Measurements from ENCODE around the gene HSPA12A.

DNA sequence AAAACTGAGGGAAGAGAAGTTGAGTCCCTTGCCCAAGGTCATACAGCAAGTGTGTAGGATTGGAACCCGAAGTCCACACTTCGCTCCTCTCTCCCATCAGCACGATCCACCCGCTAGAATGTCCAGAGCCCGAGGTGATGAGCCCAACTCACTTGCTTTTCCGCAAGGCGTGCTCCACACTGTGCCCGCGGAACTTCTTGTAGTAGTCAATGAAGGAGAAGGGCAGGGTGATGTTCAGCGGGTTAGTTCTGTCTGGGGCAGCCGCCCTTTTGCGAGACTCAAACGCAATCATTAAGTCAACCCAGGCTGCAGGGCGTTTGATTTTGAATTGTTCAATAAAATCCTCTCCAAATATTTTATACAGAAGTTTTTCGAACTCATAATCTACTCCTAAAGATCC is 63.0 kb downstream of the HSPA12A start:
- TF ChIP-seq CTCF (IDR thresholded peaks at IDR 0.05 in 4 of 5, conservative IDR thresholded peaks at IDR 0.05 in 1 of 5) (no peak), POLR2A (IDR thresholded peaks at IDR 0.05) (no peak)
